WTC11 (cell line): ENCODE data around the gene CDH13. TPM values are rescaled to one million over a fixed set of nuclear protein-coding genes. Genes with fewer than 3 reads are reported as not detected.

Source experiments
- ATAC-seq: fragments of 200-7000 bp; cut with Tn5 transposase; 2 replicates; pipeline ENCODE4 v1.10.0; 2021; ENCODE audit warnings: mild to moderate bottlenecking, moderate library complexity
- CTCF ChIA-PET: fragments of 300-600 bp; sonication (Branson Sonifier 250); formaldehyde crosslinking; loops from one replicate; lab custom pipeline; 2021; ENCODE audit warnings: antibody characterized with exemption; lab: Charles Lee
- POLR2A ChIA-PET: fragments of 350-600 bp; sonication (Branson Sonifier 250); formaldehyde crosslinking; loops from one replicate; lab custom pipeline; 2021; ENCODE audit warnings: antibody characterized with exemption; lab: Charles Lee
- DNase-seq: peaks from one replicate; pipeline ENCODE4 v3.0.0; 2021; ENCODE audit warnings: low spot score
- H3K27ac Mint-ChIP-seq: 2 replicates; pipeline ENCODE4 v1.8.0; 2021; ENCODE audit warnings: mixed read lengths
- H3K27me3 Mint-ChIP-seq: 2 replicates; pipeline ENCODE4 v1.8.0; 2021; ENCODE audit warnings: low read depth, mild to moderate bottlenecking, moderate library complexity, mixed read lengths
- H3K36me3 Mint-ChIP-seq: 2 replicates; pipeline ENCODE4 v1.8.0; 2021; ENCODE audit warnings: mixed read lengths
- H3K4me1 Mint-ChIP-seq: 2 replicates; pipeline ENCODE4 v1.8.0; 2022; ENCODE audit warnings: mixed read lengths
- H3K4me3 Mint-ChIP-seq: 2 replicates; pipeline ENCODE4 v1.8.0; 2021; ENCODE audit warnings: mild to moderate bottlenecking, moderate library complexity, mixed read lengths
- H3K9me3 Mint-ChIP-seq: 2 replicates; pipeline ENCODE4 v1.8.0; 2021; ENCODE audit warnings: mixed read lengths
- CBFB ChIP-seq: sonication (generic); formaldehyde crosslinking; IDR thresholded peaks from 2 replicates; pipeline ENCODE4 v1.8.1; 2022; ENCODE audit warnings: mild to moderate bottlenecking, low read depth, missing genetic modification reagents
- CREM ChIP-seq: sonication (generic); formaldehyde crosslinking; IDR thresholded peaks from 2 replicates; pipeline ENCODE4 v1.8.1; 2022; ENCODE audit warnings: mild to moderate bottlenecking, missing genetic modification reagents, moderate library complexity
- GABPB1 ChIP-seq: sonication (generic); formaldehyde crosslinking; IDR thresholded peaks from 2 replicates; pipeline ENCODE4 v1.8.1; 2023; ENCODE audit warnings: mild to moderate bottlenecking, missing genetic modification reagents
- MYBL2 ChIP-seq: sonication (generic); formaldehyde crosslinking; IDR thresholded peaks from 2 replicates; pipeline ENCODE4 v1.8.1; 2023; ENCODE audit warnings: mild to moderate bottlenecking, moderate library complexity, missing genetic modification reagents
- NR3C1 ChIP-seq: sonication (generic); formaldehyde crosslinking; conservative IDR thresholded peaks from 2 replicates; pipeline ENCODE4 v1.8.1; 2023; ENCODE audit warnings: low read depth, mild to moderate bottlenecking, missing genetic modification reagents
- OVOL2 ChIP-seq: fragments of 250-450 bp; sonication (Bioruptor Pico); IDR thresholded peaks from 2 replicates; pipeline ENCODE4 v1.9.0; 2021; ENCODE audit warnings: mild to moderate bottlenecking, borderline replicate concordance
- SMAD3 ChIP-seq: sonication (generic); formaldehyde crosslinking; IDR thresholded peaks from 2 replicates; pipeline ENCODE4 v1.8.0; 2022; ENCODE audit warnings: missing genetic modification reagents, mild to moderate bottlenecking, borderline replicate concordance
- TP53 ChIP-seq: sonication (generic); formaldehyde crosslinking; IDR thresholded peaks from 2 replicates; pipeline ENCODE4 v1.8.1; 2023; ENCODE audit warnings: mild to moderate bottlenecking, missing genetic modification reagents
- total RNA-seq: library from RNA; stranded (reverse); gene quantifications from 3 replicates; pipeline ENCODE4 v1.2.3, GENCODE V29; 2021
- TF ChIP-seq, protein P1 (sequence below): sonication (generic); formaldehyde crosslinking; conservative IDR thresholded peaks from 2 replicates; pipeline ENCODE4 v1.8.1; 2022; ENCODE audit warnings: mild to moderate bottlenecking, missing genetic modification reagents
- TF ChIP-seq, protein P2 (sequence below): fragments of 200-600 bp; IDR thresholded peaks from 2 replicates; pipeline ENCODE4 v1.8.0; 2022; ENCODE audit warnings: antibody characterized with exemption
- TF ChIP-seq, protein P3 (sequence below): sonication (generic); formaldehyde crosslinking; IDR thresholded peaks from 2 replicates; pipeline ENCODE4 v1.8.0; 2022; ENCODE audit warnings: mild to moderate bottlenecking, missing genetic modification reagents
- TF ChIP-seq, protein P4 (sequence below): sonication (generic); formaldehyde crosslinking; conservative IDR thresholded peaks from 2 replicates; pipeline ENCODE4 v1.8.1; 2023; ENCODE audit warnings: mild to moderate bottlenecking, low read depth, missing genetic modification reagents, moderate library complexity
- TF ChIP-seq, protein P5 (sequence below): sonication (generic); formaldehyde crosslinking; IDR thresholded peaks from 2 replicates; pipeline ENCODE4 v1.8.1; 2023; ENCODE audit warnings: mild to moderate bottlenecking, missing genetic modification reagents
- TF ChIP-seq, protein P6 (sequence below): fragments of 250-450 bp; sonication (Bioruptor Pico); conservative IDR thresholded peaks from 2 replicates; pipeline ENCODE4 v1.9.0; 2021; ENCODE audit warnings: mild to moderate bottlenecking
- TF ChIP-seq, protein P7 (sequence below): sonication (generic); formaldehyde crosslinking; IDR thresholded peaks from 2 replicates; pipeline ENCODE4 v1.8.1; 2022; ENCODE audit warnings: low read depth, mild to moderate bottlenecking, moderate library complexity, missing genetic modification reagents, borderline replicate concordance
- TF ChIP-seq, protein P8 (sequence below): fragments of 250-450 bp; sonication (Bioruptor Pico); IDR thresholded peaks from 2 replicates; pipeline ENCODE4 v1.9.0; 2021; ENCODE audit warnings: mild to moderate bottlenecking
- TF ChIP-seq, protein P9 (sequence below): sonication (generic); formaldehyde crosslinking; IDR thresholded peaks from 2 replicates; pipeline ENCODE4 v1.8.1; 2022; ENCODE audit warnings: missing genetic modification reagents, borderline replicate concordance

The CDH13 gene
- total RNA-seq, 1 experiment from 2014 or later = 0.81 TPM

DNA sequence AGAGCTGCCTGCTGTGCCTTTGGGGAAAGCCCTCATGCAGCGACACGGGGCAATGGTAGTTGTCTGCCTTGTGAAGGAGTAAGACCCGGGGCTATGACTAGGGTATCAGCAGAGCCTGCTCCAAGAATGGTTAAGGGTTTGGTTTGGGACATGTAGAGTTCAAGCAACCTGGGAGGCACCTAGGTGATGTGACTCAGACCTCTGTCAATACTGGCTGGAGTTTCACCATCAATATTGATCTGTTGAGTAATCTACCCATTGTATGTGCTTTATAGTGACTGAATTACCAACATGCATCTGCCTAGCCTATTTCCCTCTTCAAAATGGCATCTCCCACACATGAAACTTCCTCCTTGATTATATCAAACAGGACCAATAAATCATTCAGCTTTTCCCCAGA is 782.6 kb downstream of the CDH13 start:
- Mint-ChIP-seq H3K4me3 (no peak overlapping the region), H3K36me3 (no peaks in the 10 kb centered on the region), H3K9me3 (no peaks in the 10 kb centered on the region), H3K4me1 (no peaks in the 10 kb centered on the region), H3K27ac (no peak overlapping the region), H3K27me3 (no peaks in the 10 kb centered on the region; the same call in 1 of the 2 replicates)
- DNase-seq = no peak
- POLR2A ChIA-PET = no interaction called here
- CTCF ChIA-PET = no interaction called here
- ATAC-seq = no peak
- no peak for TF ChIP-seq MYBL2 (CRISPR knock-in tag)
- 0 out of 2 replicates have a peak, but pooled peaks have one; percentile 20 for TF ChIP-seq GABPB1 (CRISPR knock-in tag)

DNA sequence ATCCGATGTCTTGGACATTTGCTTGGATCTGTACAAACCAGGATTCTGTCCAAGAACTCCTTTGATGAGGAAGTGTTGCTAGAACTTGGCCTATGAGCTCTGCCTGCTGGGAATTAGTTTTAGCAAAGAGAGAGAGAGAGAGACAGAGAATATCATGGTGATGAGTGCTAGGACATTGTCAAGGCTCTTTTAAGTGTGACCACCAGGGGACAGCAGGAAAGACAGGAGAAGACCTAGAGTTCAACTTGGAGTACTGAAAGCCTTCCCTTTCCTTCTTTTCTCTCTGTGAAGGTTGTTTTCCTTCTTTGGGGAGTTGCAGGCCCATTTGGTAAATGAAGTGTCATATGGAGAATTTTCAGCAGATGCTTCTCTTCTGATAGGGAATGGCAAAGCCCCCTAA is 791.8 kb downstream of the CDH13 start:
- Mint-ChIP-seq H3K27ac (no peak overlapping the region), H3K9me3 (no peaks in the 10 kb centered on the region), H3K27me3 (peaks cover 4% of the 10 kb centered on the region; the same call in 1 of the 2 replicates), H3K4me3 (no peak overlapping the region), H3K4me1 (no peaks in the 10 kb centered on the region), H3K36me3 (no peaks in the 10 kb centered on the region)
- ATAC-seq (peak; percentile 24; the same call in 1 of the 2 replicates), DNase-seq (no peak)
- TF ChIP-seq, protein P1, sequence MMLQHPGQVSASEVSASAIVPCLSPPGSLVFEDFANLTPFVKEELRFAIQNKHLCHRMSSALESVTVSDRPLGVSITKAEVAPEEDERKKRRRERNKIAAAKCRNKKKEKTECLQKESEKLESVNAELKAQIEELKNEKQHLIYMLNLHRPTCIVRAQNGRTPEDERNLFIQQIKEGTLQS (CRISPR knock-in tag) = no peak
- TF ChIP-seq, protein P2, sequence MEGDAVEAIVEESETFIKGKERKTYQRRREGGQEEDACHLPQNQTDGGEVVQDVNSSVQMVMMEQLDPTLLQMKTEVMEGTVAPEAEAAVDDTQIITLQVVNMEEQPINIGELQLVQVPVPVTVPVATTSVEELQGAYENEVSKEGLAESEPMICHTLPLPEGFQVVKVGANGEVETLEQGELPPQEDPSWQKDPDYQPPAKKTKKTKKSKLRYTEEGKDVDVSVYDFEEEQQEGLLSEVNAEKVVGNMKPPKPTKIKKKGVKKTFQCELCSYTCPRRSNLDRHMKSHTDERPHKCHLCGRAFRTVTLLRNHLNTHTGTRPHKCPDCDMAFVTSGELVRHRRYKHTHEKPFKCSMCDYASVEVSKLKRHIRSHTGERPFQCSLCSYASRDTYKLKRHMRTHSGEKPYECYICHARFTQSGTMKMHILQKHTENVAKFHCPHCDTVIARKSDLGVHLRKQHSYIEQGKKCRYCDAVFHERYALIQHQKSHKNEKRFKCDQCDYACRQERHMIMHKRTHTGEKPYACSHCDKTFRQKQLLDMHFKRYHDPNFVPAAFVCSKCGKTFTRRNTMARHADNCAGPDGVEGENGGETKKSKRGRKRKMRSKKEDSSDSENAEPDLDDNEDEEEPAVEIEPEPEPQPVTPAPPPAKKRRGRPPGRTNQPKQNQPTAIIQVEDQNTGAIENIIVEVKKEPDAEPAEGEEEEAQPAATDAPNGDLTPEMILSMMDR = peak; percentile 15; the same call in 1 of the 2 replicates
- ChIA-PET CTCF (interaction anchor here (0.9 to 1.6 kb wide), 4 partner anchors 13 to 28 kb away, joined by 3 to 7 read pairs (median 3); no protein-coding TSS in a partner anchor), POLR2A (no interaction called here)

DNA sequence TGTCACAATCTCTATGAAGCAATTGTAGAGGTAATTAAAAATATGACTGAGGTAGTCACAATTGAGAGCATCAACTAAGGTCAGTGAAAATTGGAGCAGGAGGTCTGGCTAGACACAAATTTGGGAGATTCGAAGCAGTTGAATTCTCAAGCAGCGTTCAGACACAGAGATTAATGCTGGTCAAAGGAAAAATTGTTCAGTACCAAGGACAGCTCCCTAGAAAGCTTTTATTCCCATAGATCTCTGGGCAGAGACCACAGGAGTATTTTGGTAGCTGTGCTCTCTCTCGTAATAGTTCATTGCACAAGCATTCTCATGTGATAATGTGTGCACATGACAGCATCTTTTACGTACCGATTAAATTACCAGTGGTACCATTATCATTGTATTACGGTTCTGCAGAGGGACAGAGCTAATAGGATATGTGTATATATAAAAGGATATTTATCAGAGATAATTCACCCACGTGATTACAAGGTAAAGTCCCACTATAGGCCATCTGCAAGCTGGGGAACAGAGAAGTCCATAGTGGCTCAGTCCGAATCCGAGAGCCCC is 793.5 kb downstream of the CDH13 start:
- Mint-ChIP-seq H3K9me3 (no peaks in the 10 kb centered on the region; the same call in 1 of the 2 replicates), H3K27me3 (peaks cover 11% of the 10 kb centered on the region), H3K4me1 (no peaks in the 10 kb centered on the region), H3K36me3 (no peaks in the 10 kb centered on the region), H3K27ac (no peak overlapping the region), H3K4me3 (no peak overlapping the region)
- CTCF ChIA-PET = interaction anchor here (0.5 to 1.9 kb wide), 5 partner anchors 18 to 297 kb away, joined by 3 to 9 read pairs (median 3); no protein-coding TSS in a partner anchor
- POLR2A ChIA-PET = no interaction called here
- ATAC-seq (no peak), DNase-seq (no peak)
- TF ChIP-seq, protein P3, sequence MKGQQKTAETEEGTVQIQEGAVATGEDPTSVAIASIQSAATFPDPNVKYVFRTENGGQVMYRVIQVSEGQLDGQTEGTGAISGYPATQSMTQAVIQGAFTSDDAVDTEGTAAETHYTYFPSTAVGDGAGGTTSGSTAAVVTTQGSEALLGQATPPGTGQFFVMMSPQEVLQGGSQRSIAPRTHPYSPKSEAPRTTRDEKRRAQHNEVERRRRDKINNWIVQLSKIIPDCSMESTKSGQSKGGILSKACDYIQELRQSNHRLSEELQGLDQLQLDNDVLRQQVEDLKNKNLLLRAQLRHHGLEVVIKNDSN = no peak
- TF ChIP-seq, protein P4, sequence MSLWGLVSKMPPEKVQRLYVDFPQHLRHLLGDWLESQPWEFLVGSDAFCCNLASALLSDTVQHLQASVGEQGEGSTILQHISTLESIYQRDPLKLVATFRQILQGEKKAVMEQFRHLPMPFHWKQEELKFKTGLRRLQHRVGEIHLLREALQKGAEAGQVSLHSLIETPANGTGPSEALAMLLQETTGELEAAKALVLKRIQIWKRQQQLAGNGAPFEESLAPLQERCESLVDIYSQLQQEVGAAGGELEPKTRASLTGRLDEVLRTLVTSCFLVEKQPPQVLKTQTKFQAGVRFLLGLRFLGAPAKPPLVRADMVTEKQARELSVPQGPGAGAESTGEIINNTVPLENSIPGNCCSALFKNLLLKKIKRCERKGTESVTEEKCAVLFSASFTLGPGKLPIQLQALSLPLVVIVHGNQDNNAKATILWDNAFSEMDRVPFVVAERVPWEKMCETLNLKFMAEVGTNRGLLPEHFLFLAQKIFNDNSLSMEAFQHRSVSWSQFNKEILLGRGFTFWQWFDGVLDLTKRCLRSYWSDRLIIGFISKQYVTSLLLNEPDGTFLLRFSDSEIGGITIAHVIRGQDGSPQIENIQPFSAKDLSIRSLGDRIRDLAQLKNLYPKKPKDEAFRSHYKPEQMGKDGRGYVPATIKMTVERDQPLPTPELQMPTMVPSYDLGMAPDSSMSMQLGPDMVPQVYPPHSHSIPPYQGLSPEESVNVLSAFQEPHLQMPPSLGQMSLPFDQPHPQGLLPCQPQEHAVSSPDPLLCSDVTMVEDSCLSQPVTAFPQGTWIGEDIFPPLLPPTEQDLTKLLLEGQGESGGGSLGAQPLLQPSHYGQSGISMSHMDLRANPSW = no peak
- TF ChIP-seq NR3C1 (CRISPR knock-in tag) = no peak
- TF ChIP-seq, protein P5, sequence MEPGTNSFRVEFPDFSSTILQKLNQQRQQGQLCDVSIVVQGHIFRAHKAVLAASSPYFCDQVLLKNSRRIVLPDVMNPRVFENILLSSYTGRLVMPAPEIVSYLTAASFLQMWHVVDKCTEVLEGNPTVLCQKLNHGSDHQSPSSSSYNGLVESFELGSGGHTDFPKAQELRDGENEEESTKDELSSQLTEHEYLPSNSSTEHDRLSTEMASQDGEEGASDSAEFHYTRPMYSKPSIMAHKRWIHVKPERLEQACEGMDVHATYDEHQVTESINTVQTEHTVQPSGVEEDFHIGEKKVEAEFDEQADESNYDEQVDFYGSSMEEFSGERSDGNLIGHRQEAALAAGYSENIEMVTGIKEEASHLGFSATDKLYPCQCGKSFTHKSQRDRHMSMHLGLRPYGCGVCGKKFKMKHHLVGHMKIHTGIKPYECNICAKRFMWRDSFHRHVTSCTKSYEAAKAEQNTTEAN = no peak
- TF ChIP-seq, protein P6, sequence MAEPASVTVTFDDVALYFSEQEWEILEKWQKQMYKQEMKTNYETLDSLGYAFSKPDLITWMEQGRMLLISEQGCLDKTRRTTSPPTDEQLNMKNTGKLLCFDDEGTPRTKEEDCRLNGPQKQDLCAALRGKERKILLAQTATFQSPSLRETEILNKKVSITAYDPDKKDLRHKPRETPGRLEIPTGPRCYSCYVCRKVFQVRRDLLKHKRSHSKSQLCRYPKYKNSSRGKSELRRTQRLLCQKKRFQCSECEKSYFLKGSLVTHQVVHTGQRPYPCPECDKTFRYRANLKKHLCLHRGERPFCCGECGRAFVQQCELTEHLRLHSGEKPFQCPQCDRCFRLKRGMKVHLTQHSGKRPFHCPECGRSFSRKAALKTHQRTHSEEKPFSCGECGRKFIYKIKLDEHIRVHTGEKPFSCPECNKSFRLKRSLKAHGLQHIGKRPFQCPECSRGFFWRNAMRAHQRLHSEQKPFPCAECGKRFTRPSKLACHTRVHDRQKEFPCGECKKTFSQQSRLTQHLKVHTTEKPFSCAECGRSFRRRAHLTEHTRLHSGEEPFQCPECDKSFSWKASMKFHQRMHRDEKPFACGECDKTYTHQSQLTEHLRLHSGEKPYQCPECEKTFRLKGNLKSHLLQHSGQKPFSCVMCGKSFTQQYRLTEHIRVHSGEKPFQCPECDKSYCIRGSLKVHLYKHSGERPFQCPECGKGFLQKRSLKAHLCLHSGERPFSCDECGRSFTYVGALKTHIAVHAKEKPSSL = no peak
- TF ChIP-seq, protein P7, sequence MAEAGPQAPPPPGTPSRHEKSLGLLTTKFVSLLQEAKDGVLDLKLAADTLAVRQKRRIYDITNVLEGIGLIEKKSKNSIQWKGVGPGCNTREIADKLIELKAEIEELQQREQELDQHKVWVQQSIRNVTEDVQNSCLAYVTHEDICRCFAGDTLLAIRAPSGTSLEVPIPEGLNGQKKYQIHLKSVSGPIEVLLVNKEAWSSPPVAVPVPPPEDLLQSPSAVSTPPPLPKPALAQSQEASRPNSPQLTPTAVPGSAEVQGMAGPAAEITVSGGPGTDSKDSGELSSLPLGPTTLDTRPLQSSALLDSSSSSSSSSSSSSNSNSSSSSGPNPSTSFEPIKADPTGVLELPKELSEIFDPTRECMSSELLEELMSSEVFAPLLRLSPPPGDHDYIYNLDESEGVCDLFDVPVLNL (CRISPR knock-in tag) = no peak
- no peak for TF ChIP-seq TP53
- no peak for TF ChIP-seq SMAD3 (CRISPR knock-in tag)
- no peak for TF ChIP-seq CREM (CRISPR knock-in tag)
- TF ChIP-seq, protein P8, sequence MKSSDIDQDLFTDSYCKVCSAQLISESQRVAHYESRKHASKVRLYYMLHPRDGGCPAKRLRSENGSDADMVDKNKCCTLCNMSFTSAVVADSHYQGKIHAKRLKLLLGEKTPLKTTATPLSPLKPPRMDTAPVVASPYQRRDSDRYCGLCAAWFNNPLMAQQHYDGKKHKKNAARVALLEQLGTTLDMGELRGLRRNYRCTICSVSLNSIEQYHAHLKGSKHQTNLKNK (CRISPR knock-in tag) = no peak
- TF ChIP-seq, protein P9, sequence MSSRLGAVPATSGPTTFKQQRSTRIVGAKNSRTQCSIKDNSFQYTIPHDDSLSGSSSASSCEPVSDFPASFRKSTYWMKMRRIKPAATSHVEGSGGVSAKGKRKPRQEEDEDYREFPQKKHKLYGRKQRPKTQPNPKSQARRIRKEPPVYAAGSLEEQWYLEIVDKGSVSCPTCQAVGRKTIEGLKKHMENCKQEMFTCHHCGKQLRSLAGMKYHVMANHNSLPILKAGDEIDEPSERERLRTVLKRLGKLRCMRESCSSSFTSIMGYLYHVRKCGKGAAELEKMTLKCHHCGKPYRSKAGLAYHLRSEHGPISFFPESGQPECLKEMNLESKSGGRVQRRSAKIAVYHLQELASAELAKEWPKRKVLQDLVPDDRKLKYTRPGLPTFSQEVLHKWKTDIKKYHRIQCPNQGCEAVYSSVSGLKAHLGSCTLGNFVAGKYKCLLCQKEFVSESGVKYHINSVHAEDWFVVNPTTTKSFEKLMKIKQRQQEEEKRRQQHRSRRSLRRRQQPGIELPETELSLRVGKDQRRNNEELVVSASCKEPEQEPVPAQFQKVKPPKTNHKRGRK (CRISPR knock-in tag) = no peak
- TF ChIP-seq CBFB = no peak
- no peak for TF ChIP-seq OVOL2 (CRISPR knock-in tag)
- TF ChIP-seq MYBL2 (CRISPR knock-in tag) = no peak
